GM10266 (cell line): ENCODE results near the gene NAA10.

Experiments used
- DNase-seq: peaks from one replicate; pipeline ENCODE4 v3.0.0; 2012; ENCODE audit errors: extremely low spot score
- TF ChIP-seq, protein P1 (sequence below): IDR thresholded peaks from 2 replicates; pipeline ENCODE4 v1.5.1; 2012; ENCODE audit warnings: mild to moderate bottlenecking, low read depth; ENCODE audit not compliant: control insufficient read depth, insufficient read depth; ENCODE audit errors: missing control alignments

NAA10 gene

GRCh38 chrX:153921070-153921469 is 13.8 kb downstream of the NAA10 start:
- no peak for DNase-seq
- TF ChIP-seq, protein P1, sequence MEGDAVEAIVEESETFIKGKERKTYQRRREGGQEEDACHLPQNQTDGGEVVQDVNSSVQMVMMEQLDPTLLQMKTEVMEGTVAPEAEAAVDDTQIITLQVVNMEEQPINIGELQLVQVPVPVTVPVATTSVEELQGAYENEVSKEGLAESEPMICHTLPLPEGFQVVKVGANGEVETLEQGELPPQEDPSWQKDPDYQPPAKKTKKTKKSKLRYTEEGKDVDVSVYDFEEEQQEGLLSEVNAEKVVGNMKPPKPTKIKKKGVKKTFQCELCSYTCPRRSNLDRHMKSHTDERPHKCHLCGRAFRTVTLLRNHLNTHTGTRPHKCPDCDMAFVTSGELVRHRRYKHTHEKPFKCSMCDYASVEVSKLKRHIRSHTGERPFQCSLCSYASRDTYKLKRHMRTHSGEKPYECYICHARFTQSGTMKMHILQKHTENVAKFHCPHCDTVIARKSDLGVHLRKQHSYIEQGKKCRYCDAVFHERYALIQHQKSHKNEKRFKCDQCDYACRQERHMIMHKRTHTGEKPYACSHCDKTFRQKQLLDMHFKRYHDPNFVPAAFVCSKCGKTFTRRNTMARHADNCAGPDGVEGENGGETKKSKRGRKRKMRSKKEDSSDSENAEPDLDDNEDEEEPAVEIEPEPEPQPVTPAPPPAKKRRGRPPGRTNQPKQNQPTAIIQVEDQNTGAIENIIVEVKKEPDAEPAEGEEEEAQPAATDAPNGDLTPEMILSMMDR, result no peak

GRCh38 chrX:153920546-153920945 is 14.3 kb downstream of the NAA10 start:
- no peak for DNase-seq
- TF ChIP-seq, protein P1, result no peak

DNA sequence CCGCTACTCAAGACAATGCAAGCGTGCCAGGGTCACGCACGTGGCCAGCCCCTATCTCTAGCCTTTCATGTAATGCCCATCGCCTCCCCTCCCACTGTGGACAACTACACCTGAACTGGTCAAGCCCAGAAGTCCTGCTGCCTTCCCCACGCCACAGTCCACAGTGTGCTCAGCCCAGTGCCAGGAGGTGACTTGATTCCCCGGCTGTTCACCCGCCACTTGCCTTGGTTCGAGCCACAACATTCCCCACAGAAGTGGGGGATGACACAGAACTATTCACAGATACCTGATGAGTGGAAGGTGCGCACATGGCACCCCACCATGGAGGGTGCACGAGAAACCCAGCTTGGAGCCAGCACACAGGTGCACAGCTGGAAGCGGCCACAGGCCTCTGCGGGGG is 15.6 kb downstream of the NAA10 start:
- TF ChIP-seq, protein P1, result no peak
- DNase-seq, result no peak

GRCh38 chrX:153917869-153918268 is 17.0 kb downstream of the NAA10 start:
- DNase-seq, result no peak
- TF ChIP-seq, protein P1, result no peak

DNA sequence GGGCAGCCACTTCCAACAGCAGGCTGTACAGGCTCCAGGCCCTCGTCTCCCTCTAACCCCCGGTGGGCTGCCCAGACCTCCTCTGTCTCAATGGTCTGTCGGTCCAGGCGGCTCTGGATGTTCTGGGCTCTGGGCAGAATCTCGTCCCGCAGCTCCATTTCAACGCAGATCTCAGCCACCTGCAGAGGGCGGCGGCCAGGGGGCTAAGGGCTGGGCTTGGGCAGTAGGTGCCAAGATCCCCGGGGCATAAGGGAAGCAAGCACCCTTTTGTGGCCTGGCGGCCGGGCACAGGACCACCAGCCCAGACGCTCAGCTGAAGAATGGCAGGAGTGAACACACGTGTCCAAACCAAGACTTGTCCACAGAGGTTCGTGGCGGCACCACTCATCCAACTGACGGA is 21.1 kb downstream of the NAA10 start:
- no peak for DNase-seq
- TF ChIP-seq, protein P1, result no peak

- DNase-seq, result no peak
- TF ChIP-seq, protein P1, result no peak
Observed at GRCh38 chrX:153913211-153913610, 21.6 kb downstream of the NAA10 start.

DNA sequence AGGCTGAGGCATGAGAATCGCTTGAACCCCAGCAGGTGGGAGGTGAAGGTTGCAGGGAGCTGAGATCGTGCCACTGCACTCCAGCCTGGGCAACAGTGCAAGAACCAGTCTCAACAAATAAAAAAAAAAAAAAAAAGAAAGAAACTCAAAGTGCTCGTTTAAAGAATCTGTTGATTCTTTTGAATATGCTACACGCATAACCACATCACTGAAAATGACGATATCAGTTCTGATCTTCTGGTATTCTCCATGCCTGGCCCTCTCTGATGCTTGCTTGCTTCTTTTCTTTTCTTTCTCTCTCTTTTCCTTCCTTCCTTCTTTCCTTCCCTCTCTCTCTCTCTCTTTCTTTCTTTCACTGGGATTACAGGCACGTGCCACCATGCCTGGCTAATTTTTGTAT is 23.0 kb downstream of the NAA10 start:
- no peak for DNase-seq
- TF ChIP-seq, protein P1, result no peak
